Right cardiac atrium (tissue), 5 donors: ENCODE measurements around the gene GNL3L. TPM values are rescaled to one million over a fixed set of nuclear protein-coding genes. Genes with fewer than 3 reads are reported as not detected.
"Not testable (repeated sequence)": the region's sequence is repeated elsewhere in the genome, so short reads cannot be mapped to it uniquely, and the experiment has no call there.

Experiments
- ATAC-seq, 2 donors: fragments of 200-7000 bp; cut with Tn5 transposase; one replicate each; pipeline versions ENCODE4 v1.8.0 to v1.9.1; 2020; ENCODE audit warnings: moderate library complexity in 2 of 2, mild to moderate bottlenecking in 1 of 2
- DNase-seq, 3 donors: peaks; one replicate each; pipeline ENCODE4 v3.0.0-alpha.2; 2020
- H3K27ac ChIP-seq: one replicate; pipeline ENCODE4 v1.5.1; 2013; ENCODE audit warnings: mild to moderate bottlenecking, low read length, control low read depth, moderate library complexity
- H3K27me3 ChIP-seq: one replicate; pipeline ENCODE4 v1.6.1; 2013; ENCODE audit not compliant: control insufficient read depth, insufficient read depth
- H3K4me1 ChIP-seq: one replicate; pipeline ENCODE4 v1.6.1; 2013; ENCODE audit warnings: low read length; ENCODE audit not compliant: control insufficient read depth, insufficient read depth
- H3K4me3 ChIP-seq: one replicate; pipeline ENCODE4 v1.5.1; 2013; ENCODE audit warnings: low read length, control low read depth
- H3K9me3 ChIP-seq: one replicate; pipeline ENCODE4 v1.6.1; 2013; ENCODE audit warnings: low read length; ENCODE audit not compliant: control insufficient read depth
- WGBS: extraction: QIAGEN DNeasy Blood & Tissue Kit; methylation state at CpG from one replicate; pipeline ENCODE4 v1.1.7; 2013; 5-methylcytosine and 5-hydroxymethylcytosine counted together
- intact Hi-C, 4 donors: fragments of 100-400 bp; cut with DNase I; formaldehyde crosslinking; loops; one replicate each; pipeline versions ENCODE4 v1.11.0 to v1.14.0; 2022 to 2023
- polyA plus RNA-seq: library from polyadenylated mRNA; stranded (reverse); fragments of 200-250 nt; gene quantifications from one replicate; pipeline ENCODE4 v1.2.3, GENCODE V29; 2013
- total RNA-seq, 4 donors: library from RNA; stranded (reverse); fragmentation: NEBNext Ultra II Directional; extraction: Animal tissue kit (Norgen Biotek cat#: 25700); gene quantifications; one replicate each; pipeline ENCODE4 v1.2.1, GENCODE V29; 2021
- donor health status: healthy with polysubstance abuse.
- donor health status: DM: no; HTN: yes; CAD: no.
- donor health status: DM: no; HTN: no; CAD: no.
- donor health status: DM: no; HTN: yes; CAD: no; lungs with severe emphysema.
- donor health status: DM: yes; HTN: yes; CAD: no.

Gene GNL3L
- total and polyA plus RNA-seq, 5 donors, result 10.0 to 28.0 (median 22.6) TPM

DNA sequence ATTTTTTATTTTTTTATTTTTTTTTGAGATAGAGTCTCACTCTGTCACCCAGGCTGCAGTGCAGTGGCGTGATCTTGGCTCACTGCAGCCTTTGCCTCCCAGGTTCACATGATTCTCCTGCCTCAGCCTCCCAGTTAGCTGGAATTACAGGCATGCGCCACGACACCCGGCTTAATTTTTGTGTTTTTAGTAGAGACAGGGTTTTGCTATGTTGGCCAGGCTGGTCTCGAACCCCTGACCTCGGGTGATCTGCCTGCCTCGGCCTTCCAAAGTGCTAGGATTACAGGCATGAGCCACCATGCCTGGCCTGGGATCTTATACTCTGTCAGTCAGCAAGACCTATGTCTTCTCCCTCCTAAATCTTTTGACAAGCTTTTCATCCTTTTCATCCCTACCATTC is 25.0 kb downstream of the GNL3L start:
- DNase-seq, H3K9me3 ChIP-seq, H3K27me3 ChIP-seq, H3K4me3 ChIP-seq, H3K4me1 ChIP-seq, ATAC-seq, H3K27ac ChIP-seq, intact Hi-C loops: not testable (repeated sequence)
- WGBS, result 95% methylated on average over 7 of the region's 7 CpGs

DNA sequence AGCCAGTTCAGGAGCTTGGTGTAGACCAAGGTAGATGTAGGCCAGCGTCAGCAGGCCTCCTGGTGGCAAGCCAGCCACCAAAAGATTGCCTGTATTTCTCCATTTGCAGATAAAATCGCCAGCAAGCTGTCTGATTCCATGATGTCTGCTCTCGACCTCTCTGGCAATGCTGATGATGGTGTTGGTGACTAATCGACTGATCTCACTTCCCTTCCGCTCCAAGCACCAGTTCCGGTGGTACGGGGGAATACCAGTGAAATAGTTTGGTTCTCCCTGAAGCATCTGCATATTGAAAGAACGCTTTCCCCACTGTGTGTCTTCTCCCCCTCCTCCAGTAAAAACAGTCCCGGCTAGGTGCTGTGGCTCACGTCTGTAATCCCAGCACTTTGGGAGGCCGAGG is 30.4 kb downstream of the GNL3L start:
- H3K4me3 ChIP-seq, result no peak overlapping the region
- no peak for ATAC-seq
- intact Hi-C loops, result no loop called here
- no peaks in the 10 kb centered on the region for H3K9me3 ChIP-seq
- DNase-seq, result no peak
- no peaks in the 10 kb centered on the region for H3K27me3 ChIP-seq
- H3K27ac ChIP-seq, result no peak overlapping the region
- WGBS, result 89% methylated on average over 11 of the region's 11 CpGs
- no peaks in the 10 kb centered on the region for H3K4me1 ChIP-seq

DNA sequence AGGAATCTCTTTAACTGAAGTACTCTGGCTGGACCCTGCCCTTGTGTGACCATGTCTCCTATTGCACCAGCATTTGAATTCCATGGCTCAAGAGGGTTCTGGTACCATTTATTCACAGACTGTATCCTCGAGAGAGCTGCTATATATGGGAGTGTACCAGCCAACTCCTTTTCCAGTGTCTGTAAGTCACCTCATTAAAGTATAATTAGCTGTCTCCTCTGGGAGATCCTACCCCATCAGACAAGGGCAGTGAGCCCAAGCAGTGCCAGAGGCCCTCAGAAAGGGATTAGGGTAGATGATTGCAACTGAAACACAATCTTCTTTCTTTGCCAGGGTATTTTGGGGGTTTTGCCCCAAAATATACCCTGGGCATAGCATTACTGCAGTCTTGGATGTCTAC is 31.6 kb downstream of the GNL3L start:
- no peaks in the 10 kb centered on the region for H3K4me1 ChIP-seq
- DNase-seq (no peak), ATAC-seq (peak in 1 of 2 donors; percentile 29)
- no peaks in the 10 kb centered on the region for H3K27me3 ChIP-seq
- no peaks in the 10 kb centered on the region for H3K9me3 ChIP-seq
- intact Hi-C loops, result no loop called here
- 85% methylated on average over 1 of the region's 1 CpG for WGBS
- no peak overlapping the region for H3K4me3 ChIP-seq
- no peak overlapping the region for H3K27ac ChIP-seq

DNA sequence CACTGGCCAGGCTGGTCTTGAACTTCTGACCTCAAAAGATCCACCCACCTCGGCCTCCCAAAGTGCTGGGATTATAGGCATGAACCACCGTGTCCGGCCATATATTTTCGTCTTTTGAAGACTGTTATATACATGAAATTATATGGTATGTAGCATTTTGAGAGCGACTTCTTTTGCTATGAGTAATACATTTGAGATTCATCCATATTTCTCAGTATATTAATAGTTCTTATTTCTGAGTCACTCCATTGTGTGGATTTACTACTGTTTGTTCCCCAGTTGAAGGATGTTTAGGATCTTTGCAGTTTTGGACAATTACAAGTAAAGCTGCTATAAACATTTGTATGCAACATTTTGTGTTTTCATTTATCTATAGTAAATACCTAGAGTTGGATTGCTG is 34.9 kb downstream of the GNL3L start:
- H3K9me3 ChIP-seq, result no peaks in the 10 kb centered on the region
- H3K27me3 ChIP-seq, result no peaks in the 10 kb centered on the region
- no peak overlapping the region for H3K27ac ChIP-seq
- H3K4me3 ChIP-seq, result no peak overlapping the region
- ATAC-seq (no peak), DNase-seq (no peak)
- H3K4me1 ChIP-seq, result no peaks in the 10 kb centered on the region
- WGBS, result 92% methylated on average over 5 of the region's 5 CpGs
- intact Hi-C loops, result no loop called here

DNA sequence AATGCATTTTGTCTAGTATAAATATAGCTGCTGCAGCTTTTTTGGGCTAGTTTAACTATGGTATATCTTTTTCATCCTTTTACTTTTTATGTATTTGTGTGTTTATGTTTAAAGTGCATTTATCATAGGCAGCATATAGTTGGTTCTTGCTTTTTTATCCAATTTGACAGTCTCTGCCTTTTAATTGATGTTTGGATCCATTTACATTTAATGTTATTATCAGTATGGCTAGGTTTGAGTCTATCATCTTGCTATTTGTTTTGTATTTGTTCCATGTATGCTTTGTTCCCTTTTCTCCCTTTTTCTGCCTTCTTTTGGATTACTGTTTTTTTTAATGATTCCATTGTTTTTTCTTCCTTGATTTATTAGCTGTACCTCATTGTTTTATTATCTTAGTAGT is 40.3 kb downstream of the GNL3L start:
- ATAC-seq (no peak), DNase-seq (no peak)
- H3K27me3 ChIP-seq, result no peaks in the 10 kb centered on the region
- no peak overlapping the region for H3K4me3 ChIP-seq
- no peak overlapping the region for H3K27ac ChIP-seq
- intact Hi-C loops, result no loop called here
- H3K4me1 ChIP-seq, result no peaks in the 10 kb centered on the region
- no peaks in the 10 kb centered on the region for H3K9me3 ChIP-seq

DNA sequence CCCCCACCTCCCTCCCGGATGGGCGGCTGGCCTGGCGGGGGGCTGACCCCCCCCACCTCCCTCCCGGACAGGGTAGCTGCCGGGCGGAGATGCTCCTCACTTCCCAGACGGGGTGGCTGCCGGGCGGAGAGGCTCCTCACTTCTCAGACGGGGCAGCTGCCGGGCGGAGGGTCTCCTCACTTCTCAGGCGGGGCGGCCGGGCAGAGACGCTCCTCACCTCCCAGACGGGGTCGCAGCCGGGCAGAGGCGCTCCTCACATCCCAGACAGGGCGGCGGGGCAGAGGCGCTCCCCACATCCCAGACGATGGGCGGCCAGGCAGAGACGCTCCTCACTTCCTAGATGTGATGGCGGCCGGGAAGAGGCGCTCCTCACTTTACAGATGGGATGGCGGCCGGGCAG is 42.6 kb downstream of the GNL3L start:
- DNase-seq, intact Hi-C loops, H3K27ac ChIP-seq, H3K4me1 ChIP-seq, H3K27me3 ChIP-seq, H3K4me3 ChIP-seq, ATAC-seq, H3K9me3 ChIP-seq: not testable (repeated sequence)
- WGBS, result 98% methylated on average over 21 of the region's 31 CpGs

DNA sequence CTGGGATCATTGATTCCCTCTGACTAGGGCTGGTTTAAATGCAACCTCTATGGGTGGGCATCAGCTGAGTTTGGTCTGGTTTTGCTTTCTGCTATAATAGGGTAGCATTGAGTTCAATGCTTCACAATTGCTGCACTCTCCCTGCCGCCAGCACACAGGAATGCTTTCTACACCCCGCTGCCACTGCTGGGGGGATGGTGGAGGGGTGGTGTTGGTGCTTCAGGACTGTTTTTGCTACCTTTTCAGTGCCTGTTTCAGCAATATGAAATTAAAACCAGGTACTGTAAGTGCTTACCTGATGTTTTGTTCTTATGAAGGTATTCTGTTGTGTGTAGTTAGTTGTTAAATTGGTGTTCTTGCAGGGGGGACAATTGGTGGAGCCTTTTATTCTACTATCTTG is 67.7 kb downstream of the GNL3L start:
- Histone ChIP-seq H3K9me3 (no peaks in the 10 kb centered on the region), H3K4me1 (no peaks in the 10 kb centered on the region), H3K4me3 (no peak overlapping the region), H3K27me3 (no peaks in the 10 kb centered on the region), H3K27ac (no peak overlapping the region)
- WGBS, result 89% methylated on average over 2 of the region's 2 CpGs
- intact Hi-C loops, result no loop called here
- ATAC-seq (no peak), DNase-seq (no peak)

DNA sequence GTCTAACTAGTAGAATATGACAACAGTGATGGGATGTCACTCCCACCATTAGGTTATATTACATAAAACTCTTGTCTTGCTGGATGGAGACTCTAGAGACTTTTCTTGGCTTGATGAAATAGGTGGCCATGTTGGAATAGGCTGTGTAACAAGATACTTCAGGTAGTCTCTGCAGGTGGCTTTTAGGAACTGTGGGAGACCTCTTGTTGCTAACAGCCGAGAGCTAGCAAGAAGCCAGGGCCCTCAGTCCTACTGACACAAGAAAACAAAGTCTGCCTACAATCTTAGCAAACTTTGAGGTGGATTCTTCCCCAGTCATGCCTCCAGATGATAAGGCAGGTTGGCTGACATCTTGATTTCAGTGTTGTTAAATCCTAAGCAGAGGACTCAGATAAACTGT is 72.5 kb downstream of the GNL3L start:
- Histone ChIP-seq H3K4me3 (no peak overlapping the region), H3K27ac (no peak overlapping the region), H3K4me1 (no peaks in the 10 kb centered on the region), H3K9me3 (no peaks in the 10 kb centered on the region), H3K27me3 (no peaks in the 10 kb centered on the region)
- 92% methylated on average over 1 of the region's 1 CpG for WGBS
- ATAC-seq (no peak), DNase-seq (no peak)
- intact Hi-C loops, result no loop called here

Other genes with a start within 250 kb of the GNL3L start
- gene WNK3, start 172.2 kb upstream of the GNL3L start, total RNA-seq, result 1 to 10 TPM; 2.1 to 4.3 (median 2.7) TPM
- gene WNK3, start 172.2 kb upstream of the GNL3L start, polyA plus RNA-seq, result 0.45 TPM
- gene TSR2, start 89.8 kb upstream of the GNL3L start, total RNA-seq, result 10 to 100 TPM; 31.8 to 39.8 (median 38.5) TPM
- 42.3 TPM for gene TSR2, start 89.8 kb upstream of the GNL3L start, polyA plus RNA-seq
- 1 to 10 TPM; 6.3 to 6.7 (median 6.5) TPM for gene FGD1, start 34.0 kb upstream of the GNL3L start, total RNA-seq
- gene FGD1, start 34.0 kb upstream of the GNL3L start, polyA plus RNA-seq, result 5.0 TPM